ENCODE measurements around the gene KCNT2.

- TF ChIP-seq CTCF (IDR thresholded peaks at IDR 0.05) (no peak), POLR2A (IDR thresholded peaks at IDR 0.05) (no peak)
Measured at GRCh38 chr1:196209983-196210382, 398.3 kb downstream of the KCNT2 start.

All from Peyer's patch (tissue), 4 donors.